DND-41 (cell line): ENCODE data around the gene CAPN5.

Source experiments
- CTCF ChIP-seq: IDR thresholded peaks from 2 replicates; pipeline ENCODE4 v1.5.1; 2012; ENCODE audit warnings: borderline replicate concordance, low read length, moderate library complexity, mild to moderate bottlenecking; ENCODE audit not compliant: poor library complexity, severe bottlenecking; ENCODE audit errors: extremely low read depth
- EZH2 ChIP-seq: IDR thresholded peaks from 3 replicates; pipeline ENCODE4 v1.6.1; 2012; ENCODE audit warnings: borderline replicate concordance, low read depth, mild to moderate bottlenecking, moderate library complexity, low read length, inconsistent platforms; ENCODE audit not compliant: severe bottlenecking

DNA sequence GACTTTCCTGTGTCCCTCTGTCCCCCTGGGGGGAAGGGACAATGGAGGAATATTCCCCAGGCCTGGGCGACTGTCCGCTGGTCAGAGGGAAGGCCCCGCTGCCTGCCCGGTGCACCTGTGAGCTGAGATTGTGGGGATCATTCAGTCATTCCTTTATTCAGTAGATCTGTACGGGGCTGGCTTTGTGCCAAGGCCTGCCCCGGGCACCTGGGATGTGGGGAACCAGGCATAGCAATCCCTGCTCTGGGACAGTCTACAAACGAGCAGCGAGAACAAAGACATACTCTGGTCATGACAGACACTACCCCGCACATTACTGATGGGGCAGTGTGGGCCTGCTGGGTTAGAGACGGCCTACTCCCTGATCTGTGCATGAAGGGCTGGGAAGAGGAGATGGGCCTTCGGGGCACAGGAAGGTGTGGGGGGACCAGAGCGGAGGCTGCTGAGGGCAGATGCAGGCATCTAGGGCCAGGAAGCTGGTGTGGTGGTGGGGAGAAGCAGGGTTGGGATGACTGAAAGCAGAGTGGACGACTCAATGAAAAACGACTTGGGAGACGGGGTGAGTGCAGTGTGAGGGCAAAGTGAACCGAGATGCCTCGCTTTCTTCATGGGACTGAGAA, 59.5 kb downstream of the CAPN5 start:
- TF ChIP-seq CTCF = no peak
- TF ChIP-seq EZH2 = no peak
